Adrenal gland (tissue), 5 donors: ENCODE measurements around the gene FILIP1.

Source experiments
- CTCF ChIP-seq, 6 experiments: fragments of 450-650 bp in 4 of 6; fragments of 200-600 bp in 2 of 6; sonication (generic) in 1 of 6; IDR thresholded peaks; 1 replicate in 5 of 6; 2 replicates in 1 of 6; pipeline versions ENCODE4 v1.5.1 to v1.8.0; 2016 to 2021; ENCODE audit warnings: antibody characterized with exemption in 6 of 6, mild to moderate bottlenecking in 2 of 6, moderate library complexity in 1 of 6
- POLR2A ChIP-seq, 2 donors: fragments of 450-650 bp; IDR thresholded peaks; one replicate each; pipeline ENCODE4 v1.6.1; 2017; ENCODE audit warnings: antibody characterized with exemption in 2 of 2, mild to moderate bottlenecking in 2 of 2, moderate library complexity in 1 of 2
- donor health status: DM: no; HTN: no; CAD: no.

DNA sequence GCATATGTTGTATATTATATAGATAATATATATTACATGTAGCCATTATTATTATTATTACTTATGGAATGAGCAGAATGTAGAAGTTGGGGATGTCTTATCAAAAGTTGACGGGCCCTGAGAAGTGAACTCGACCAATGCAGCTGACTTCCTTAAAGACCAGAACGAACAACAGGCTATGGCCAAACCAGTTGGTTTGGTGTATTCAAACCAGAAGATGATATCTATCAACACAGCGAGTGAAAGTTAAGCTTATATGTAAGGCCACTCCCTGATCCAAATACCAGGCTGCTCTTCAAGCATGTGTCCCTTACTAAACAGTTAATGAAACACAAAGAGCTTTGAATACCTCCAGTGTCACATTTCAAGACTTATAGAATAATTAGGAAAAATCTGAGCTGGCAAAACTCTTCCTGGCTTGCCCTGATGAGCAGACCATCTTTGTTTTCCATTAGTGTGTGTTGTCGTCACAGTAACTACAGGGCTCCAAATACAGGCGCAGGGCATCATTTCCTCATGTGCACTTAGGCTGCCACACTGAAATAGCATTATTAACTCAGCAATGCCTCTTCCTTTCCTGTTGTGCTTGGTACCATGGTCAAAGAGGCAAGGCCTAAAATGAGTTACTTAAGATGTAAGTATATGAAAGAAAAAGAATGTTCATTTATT is 6.6 kb downstream of the FILIP1 start:
- TF ChIP-seq POLR2A (IDR thresholded peaks at IDR 0.05): no peak
- TF ChIP-seq CTCF (IDR thresholded peaks at IDR 0.05): no peak
